Measurements from ENCODE around the gene ARHGAP10. TPM values are rescaled to one million over a fixed set of nuclear protein-coding genes. Genes with fewer than 3 reads are reported as not detected.

Gene ARHGAP10
- total RNA-seq, 1 experiment from 2014 or later: 9.0 TPM

GRCh38 chr4:147732518-147733235, 789 bp downstream of the ARHGAP10 start:
- DNase-seq (ENCODE audit: low read depth): peak; percentile 46

GRCh38 chr4:147733716-147734344, 1.9 kb downstream of the ARHGAP10 start:
- DNase-seq (ENCODE audit: low read depth): peak; percentile 66

GRCh38 chr4:147734496-147734895, 2.6 kb downstream of the ARHGAP10 start:
- no peak for DNase-seq (ENCODE audit: low read depth)

- no peak for DNase-seq (ENCODE audit: low read depth)
Observed at GRCh38 chr4:147735413-147736301, 3.8 kb downstream of the ARHGAP10 start.

- peak; percentile 81 for DNase-seq (ENCODE audit: low read depth)
Observed at GRCh38 chr4:147736458-147736857, 4.6 kb downstream of the ARHGAP10 start.

- DNase-seq (ENCODE audit: low read depth): no peak
Observed at GRCh38 chr4:147737623-147738022, 5.7 kb downstream of the ARHGAP10 start.

GRCh38 chr4:147739239-147739823, 7.4 kb downstream of the ARHGAP10 start:
- no peak for DNase-seq (ENCODE audit: low read depth)

GRCh38 chr4:147740176-147740575, 8.3 kb downstream of the ARHGAP10 start:
- DNase-seq (ENCODE audit: low read depth): peak; percentile 44

GRCh38 chr4:147741190-147741788, 9.4 kb downstream of the ARHGAP10 start:
- DNase-seq (ENCODE audit: low read depth): peak; percentile 65

- no peak for DNase-seq (ENCODE audit: low read depth)
Observed at GRCh38 chr4:147747787-147748454, 16.0 kb downstream of the ARHGAP10 start.

- DNase-seq (ENCODE audit: low read depth): no peak
Observed at GRCh38 chr4:147749811-147750321, 18.0 kb downstream of the ARHGAP10 start.

GRCh38 chr4:147753047-147753446, 21.2 kb downstream of the ARHGAP10 start:
- DNase-seq (ENCODE audit: low read depth): no peak

GRCh38 chr4:147754037-147754445, 22.2 kb downstream of the ARHGAP10 start:
- DNase-seq (ENCODE audit: low read depth): peak; percentile 47

- DNase-seq (ENCODE audit: low read depth): no peak
Observed at GRCh38 chr4:147755561-147756295, 23.8 kb downstream of the ARHGAP10 start.

- no peak for DNase-seq (ENCODE audit: low read depth)
Observed at GRCh38 chr4:147756417-147756816, 24.5 kb downstream of the ARHGAP10 start.

GRCh38 chr4:147760176-147760575, 28.3 kb downstream of the ARHGAP10 start:
- DNase-seq (ENCODE audit: low read depth): no peak

- DNase-seq (ENCODE audit: low read depth): peak; percentile 20
Observed at GRCh38 chr4:147760695-147761094, 28.8 kb downstream of the ARHGAP10 start.

- DNase-seq (ENCODE audit: low read depth): no peak
Observed at GRCh38 chr4:147761218-147761883, 29.5 kb downstream of the ARHGAP10 start.

- no peak for DNase-seq (ENCODE audit: low read depth)
Observed at GRCh38 chr4:147764337-147764736, 32.4 kb downstream of the ARHGAP10 start.
